Raji (cell line): Measurements from ENCODE around the gene ANAPC15.

Experiments used
- POLR2A ChIP-seq: IDR thresholded peaks from 2 replicates; pipeline ENCODE4 v1.6.1; 2011; ENCODE audit warnings: low read depth, low read length, control low read depth; ENCODE audit not compliant: insufficient read depth

ANAPC15 gene

DNA sequence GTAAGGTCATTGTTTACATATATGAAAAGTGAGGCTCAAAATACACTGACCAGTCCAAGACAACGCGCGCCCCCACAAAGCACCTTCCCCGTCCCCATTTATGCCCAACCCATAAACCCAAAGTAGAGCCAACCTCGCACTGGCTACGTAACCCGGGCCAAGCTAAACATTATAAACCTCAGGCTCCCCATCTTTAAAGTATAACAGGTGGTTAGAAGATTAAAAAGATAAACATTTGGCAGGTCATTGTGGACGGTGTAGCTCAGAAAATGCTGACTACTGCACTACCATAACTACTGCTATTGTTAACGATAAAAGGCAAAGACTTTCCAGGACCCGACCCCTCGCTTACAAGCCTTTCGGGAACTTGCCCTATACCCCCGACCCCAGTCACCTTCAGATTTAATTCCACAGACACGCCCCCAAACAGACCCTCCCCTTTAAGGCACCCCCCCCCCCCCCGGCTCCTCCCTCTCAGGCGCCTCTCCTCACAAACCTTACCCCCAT lies 32.6 kb downstream of the ANAPC15 start:
- no peak for TF ChIP-seq POLR2A

DNA sequence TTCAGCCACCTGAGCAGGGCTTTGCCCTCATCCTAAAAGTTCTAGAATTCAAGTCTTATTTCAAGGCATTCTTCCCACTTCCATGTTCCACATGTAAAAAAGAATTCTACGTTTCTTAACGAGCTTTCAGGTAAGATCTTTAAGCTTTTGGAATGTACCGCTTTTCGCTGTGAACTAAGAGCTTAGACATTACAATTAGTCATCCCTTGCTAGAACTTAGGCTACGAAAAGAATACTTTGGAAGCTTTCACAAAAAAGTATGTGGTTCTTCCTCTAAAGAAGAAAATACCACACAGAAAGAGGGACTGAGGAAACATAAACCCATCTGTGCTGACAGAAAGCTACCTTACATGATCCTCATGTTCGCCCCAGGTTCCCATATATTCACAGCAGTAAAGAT lies 34.0 kb downstream of the ANAPC15 start:
- TF ChIP-seq POLR2A, result no peak

GRCh38 chr11:72075756-72076155 lies 36.7 kb downstream of the ANAPC15 start:
- TF ChIP-seq POLR2A, result no peak

DNA sequence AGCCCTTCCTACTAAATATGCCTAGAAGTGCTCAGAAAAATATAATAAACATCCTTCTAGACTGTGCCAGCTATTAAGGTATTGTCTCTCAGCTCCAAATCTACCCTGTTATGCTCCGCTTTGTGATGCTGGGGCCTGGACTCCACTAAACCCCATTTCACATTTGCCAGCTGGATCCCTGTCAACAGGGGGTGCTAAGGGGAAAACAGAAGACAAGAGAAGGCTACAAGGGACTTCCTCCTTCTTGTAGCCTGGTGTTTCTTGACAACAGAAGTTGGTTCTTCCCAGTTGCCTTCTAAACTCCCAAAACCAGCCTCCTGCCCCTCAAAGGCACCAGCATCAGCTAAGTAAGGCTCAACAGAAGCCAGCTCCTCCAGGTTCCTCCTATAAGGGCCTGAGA lies 37.4 kb downstream of the ANAPC15 start:
- TF ChIP-seq POLR2A, result no peak

DNA sequence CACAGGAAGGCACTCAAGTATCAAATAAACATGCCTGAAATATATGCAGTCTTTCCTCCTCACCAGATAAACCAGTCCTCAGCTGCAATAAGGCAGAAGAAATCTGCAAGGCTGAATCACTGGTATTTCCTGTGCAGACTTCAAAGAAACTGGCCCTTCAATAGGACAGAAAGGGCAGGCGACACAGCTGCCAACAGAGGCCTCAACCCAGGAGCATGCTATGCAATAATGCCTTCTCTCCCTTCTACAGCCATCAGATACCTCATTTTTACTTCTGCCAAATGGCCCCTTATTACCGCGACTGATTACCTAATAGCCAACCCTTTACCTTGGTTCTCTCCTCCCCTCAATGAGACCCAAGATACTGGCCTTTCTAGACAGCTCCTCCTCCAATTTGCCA lies 40.1 kb downstream of the ANAPC15 start:
- TF ChIP-seq POLR2A, result no peak

- no peak for TF ChIP-seq POLR2A
Measured at GRCh38 chr11:72070491-72070890, 42.0 kb downstream of the ANAPC15 start.

DNA sequence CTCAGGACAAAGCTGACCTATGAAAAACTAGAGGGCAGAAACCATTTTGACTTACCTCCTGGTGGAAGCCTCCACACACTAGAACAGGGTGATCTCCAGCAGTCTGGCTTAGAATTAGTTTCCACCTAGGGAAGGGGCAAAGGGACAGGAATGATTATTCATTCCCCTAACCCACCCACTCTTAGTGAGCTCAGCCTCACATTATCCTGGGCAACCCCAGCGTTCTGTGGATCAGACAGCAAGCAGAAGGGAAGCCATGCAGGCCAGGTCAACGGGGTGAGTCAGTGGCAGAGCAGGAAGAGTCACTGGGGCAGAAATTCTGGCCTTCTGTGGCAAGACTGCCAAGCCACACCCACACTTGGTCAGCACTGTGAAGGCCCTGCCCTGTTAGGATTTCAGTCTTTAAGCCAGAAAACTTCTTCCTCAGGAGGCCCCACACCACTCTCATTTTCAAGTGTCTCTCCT lies 42.7 kb downstream of the ANAPC15 start:
- no peak for TF ChIP-seq POLR2A

DNA sequence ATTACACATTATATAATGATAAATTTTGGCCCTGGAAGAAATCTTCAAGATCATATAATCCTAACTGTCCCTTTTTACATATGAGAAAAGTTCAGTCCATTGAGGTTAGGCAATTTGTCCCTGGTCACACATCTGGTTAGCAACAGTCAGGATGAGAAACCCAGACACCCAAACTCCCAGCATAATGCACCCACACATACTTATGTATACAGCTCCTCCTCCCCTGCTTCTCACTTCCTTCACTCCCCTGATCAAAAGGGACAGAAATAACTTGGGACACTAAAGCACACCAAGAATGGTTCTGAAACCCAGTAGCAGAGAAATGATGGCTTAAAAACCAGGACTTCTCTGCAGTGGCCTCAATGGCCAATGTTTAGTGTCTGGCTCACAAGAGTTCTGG lies 43.3 kb downstream of the ANAPC15 start:
- TF ChIP-seq POLR2A, result no peak

- no peak for TF ChIP-seq POLR2A
Measured at GRCh38 chr11:72067676-72068075, 44.8 kb downstream of the ANAPC15 start.

GRCh38 chr11:72067266-72067665 lies 45.2 kb downstream of the ANAPC15 start:
- no peak for TF ChIP-seq POLR2A

GRCh38 chr11:72066855-72067254 lies 45.6 kb downstream of the ANAPC15 start:
- TF ChIP-seq POLR2A, result no peak

DNA sequence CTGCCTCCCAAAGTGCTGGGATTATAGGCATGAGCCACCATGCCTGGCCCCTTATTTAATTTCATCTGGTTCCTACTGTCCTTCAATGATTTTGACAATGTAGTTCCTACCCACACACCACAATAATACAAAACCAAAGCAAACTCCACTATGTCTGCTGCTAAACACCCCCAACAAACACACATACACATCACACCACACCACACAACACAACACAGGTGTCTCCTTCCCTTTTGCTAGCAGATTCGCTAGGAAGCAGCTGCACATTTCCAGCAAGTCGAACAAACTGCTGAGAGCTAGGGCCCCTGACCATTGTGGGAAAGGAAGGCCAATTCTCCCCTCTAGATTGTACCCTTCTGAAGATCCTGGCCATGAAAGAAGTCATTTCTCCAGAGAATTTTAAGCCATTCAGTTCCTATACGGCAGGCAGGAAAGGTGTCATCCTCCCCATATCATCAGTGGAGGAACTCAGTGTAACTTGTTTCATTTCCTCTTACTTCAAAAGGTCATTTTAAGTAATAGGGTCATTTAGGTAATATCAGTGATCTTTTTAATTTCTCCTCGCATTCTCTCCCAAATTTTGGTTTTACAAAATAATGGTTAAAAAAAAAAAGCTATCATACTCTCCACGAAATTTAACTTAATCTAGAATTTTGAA lies 50.6 kb downstream of the ANAPC15 start:
- no peak for TF ChIP-seq POLR2A
